ENCODE measurements around the gene ZFAND4.

DNA sequence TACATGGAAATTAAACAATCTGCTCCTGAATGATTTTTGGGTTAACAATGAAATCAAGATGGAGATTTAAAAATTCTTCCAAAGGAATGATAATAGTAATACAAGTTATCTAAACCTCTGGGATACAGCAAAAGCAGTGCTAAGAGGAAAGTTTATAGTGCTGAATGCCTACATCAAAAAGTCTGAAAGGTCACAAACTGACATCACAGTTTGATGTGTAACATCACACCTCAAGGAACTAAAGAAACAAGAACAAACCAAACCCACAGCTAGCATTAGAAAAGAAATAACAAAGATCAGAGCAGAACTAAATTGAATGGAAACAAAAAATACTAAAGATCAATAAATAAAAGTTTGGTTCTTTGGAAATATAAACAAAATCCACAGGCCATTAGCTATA is 17.4 kb downstream of the ZFAND4 start:
- TF ChIP-seq, protein P1, sequence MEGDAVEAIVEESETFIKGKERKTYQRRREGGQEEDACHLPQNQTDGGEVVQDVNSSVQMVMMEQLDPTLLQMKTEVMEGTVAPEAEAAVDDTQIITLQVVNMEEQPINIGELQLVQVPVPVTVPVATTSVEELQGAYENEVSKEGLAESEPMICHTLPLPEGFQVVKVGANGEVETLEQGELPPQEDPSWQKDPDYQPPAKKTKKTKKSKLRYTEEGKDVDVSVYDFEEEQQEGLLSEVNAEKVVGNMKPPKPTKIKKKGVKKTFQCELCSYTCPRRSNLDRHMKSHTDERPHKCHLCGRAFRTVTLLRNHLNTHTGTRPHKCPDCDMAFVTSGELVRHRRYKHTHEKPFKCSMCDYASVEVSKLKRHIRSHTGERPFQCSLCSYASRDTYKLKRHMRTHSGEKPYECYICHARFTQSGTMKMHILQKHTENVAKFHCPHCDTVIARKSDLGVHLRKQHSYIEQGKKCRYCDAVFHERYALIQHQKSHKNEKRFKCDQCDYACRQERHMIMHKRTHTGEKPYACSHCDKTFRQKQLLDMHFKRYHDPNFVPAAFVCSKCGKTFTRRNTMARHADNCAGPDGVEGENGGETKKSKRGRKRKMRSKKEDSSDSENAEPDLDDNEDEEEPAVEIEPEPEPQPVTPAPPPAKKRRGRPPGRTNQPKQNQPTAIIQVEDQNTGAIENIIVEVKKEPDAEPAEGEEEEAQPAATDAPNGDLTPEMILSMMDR (IDR thresholded peaks at IDR 0.05; ENCODE audit: low read depth, low read length, missing input control) = no peak
- TF ChIP-seq FOXA1 (IDR thresholded peaks at IDR 0.05) (no peak), EGR1 (IDR thresholded peaks at IDR 0.05; ENCODE audit: low read depth in 2 of 2) (no peak), RXRA (IDR thresholded peaks at IDR 0.05) (no peak), TAF1 (conservative IDR thresholded peaks at IDR 0.05) (no peak), SP1 (IDR thresholded peaks at IDR 0.05) (no peak), RAD21 (IDR thresholded peaks at IDR 0.05) (no peak), YY1 (IDR thresholded peaks at IDR 0.05) (no peak)
- TF ChIP-seq, protein P2, sequence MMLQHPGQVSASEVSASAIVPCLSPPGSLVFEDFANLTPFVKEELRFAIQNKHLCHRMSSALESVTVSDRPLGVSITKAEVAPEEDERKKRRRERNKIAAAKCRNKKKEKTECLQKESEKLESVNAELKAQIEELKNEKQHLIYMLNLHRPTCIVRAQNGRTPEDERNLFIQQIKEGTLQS (IDR thresholded peaks at IDR 0.05) = no peak
- TF ChIP-seq, protein P3, sequence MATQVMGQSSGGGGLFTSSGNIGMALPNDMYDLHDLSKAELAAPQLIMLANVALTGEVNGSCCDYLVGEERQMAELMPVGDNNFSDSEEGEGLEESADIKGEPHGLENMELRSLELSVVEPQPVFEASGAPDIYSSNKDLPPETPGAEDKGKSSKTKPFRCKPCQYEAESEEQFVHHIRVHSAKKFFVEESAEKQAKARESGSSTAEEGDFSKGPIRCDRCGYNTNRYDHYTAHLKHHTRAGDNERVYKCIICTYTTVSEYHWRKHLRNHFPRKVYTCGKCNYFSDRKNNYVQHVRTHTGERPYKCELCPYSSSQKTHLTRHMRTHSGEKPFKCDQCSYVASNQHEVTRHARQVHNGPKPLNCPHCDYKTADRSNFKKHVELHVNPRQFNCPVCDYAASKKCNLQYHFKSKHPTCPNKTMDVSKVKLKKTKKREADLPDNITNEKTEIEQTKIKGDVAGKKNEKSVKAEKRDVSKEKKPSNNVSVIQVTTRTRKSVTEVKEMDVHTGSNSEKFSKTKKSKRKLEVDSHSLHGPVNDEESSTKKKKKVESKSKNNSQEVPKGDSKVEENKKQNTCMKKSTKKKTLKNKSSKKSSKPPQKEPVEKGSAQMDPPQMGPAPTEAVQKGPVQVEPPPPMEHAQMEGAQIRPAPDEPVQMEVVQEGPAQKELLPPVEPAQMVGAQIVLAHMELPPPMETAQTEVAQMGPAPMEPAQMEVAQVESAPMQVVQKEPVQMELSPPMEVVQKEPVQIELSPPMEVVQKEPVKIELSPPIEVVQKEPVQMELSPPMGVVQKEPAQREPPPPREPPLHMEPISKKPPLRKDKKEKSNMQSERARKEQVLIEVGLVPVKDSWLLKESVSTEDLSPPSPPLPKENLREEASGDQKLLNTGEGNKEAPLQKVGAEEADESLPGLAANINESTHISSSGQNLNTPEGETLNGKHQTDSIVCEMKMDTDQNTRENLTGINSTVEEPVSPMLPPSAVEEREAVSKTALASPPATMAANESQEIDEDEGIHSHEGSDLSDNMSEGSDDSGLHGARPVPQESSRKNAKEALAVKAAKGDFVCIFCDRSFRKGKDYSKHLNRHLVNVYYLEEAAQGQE (IDR thresholded peaks at IDR 0.05) = no peak
- TF ChIP-seq, protein P4, sequence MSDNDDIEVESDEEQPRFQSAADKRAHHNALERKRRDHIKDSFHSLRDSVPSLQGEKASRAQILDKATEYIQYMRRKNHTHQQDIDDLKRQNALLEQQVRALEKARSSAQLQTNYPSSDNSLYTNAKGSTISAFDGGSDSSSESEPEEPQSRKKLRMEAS (IDR thresholded peaks at IDR 0.05) = no peak

Data from liver (tissue), 3 donors.